HG03378 (cell line): Measurements from ENCODE around the gene NAT8L.

Experiments
- ATAC-seq: cut with Tn5 transposase; IDR thresholded peaks from one replicate; pipeline ENCODE4 v1.9.1; 2021; ENCODE audit warnings: mild to moderate bottlenecking, moderate library complexity; ENCODE audit not compliant: unreplicated experiment

Gene NAT8L

GRCh38 chr4:2089222-2089621, 30.1 kb downstream of the NAT8L start:
- ATAC-seq, result no peak

- ATAC-seq, result no peak
Measured at GRCh38 chr4:2090642-2091041, 31.5 kb downstream of the NAT8L start.

- no peak for ATAC-seq
Measured at GRCh38 chr4:2091990-2092668, 33.0 kb downstream of the NAT8L start.

- no peak for ATAC-seq
Measured at GRCh38 chr4:2092669-2093053, 33.5 kb downstream of the NAT8L start.

- no peak for ATAC-seq
Measured at GRCh38 chr4:2093265-2093664, 34.1 kb downstream of the NAT8L start.

GRCh38 chr4:2094545-2094944, 35.4 kb downstream of the NAT8L start:
- ATAC-seq, result no peak

- ATAC-seq, result no peak
Measured at GRCh38 chr4:2095236-2096072, 36.3 kb downstream of the NAT8L start.

GRCh38 chr4:2096073-2096609, 37.0 kb downstream of the NAT8L start:
- ATAC-seq, result no peak

- no peak for ATAC-seq
Measured at GRCh38 chr4:2101346-2102044, 42.4 kb downstream of the NAT8L start.

GRCh38 chr4:2102045-2102883, 43.1 kb downstream of the NAT8L start:
- no peak for ATAC-seq

GRCh38 chr4:2103127-2103842, 44.2 kb downstream of the NAT8L start:
- no peak for ATAC-seq

GRCh38 chr4:2103843-2104547, 44.9 kb downstream of the NAT8L start:
- ATAC-seq, result no peak

- ATAC-seq, result no peak
Measured at GRCh38 chr4:2104556-2105345, 45.6 kb downstream of the NAT8L start.

GRCh38 chr4:2105559-2105958, 46.4 kb downstream of the NAT8L start:
- ATAC-seq, result no peak

- no peak for ATAC-seq
Measured at GRCh38 chr4:2116687-2117400, 57.7 kb downstream of the NAT8L start.
